A673 (cell line): Measurements from ENCODE around the gene TIPIN.
"Not testable (repeated sequence)": the region's sequence is repeated elsewhere in the genome, so short reads cannot be mapped to it uniquely, and the experiment has no call there.

ENCODE experiments used
- CTCF ChIP-seq: fragments of 300-800, 200-600 bp; sonication (generic); conservative IDR thresholded peaks from 2 replicates; pipeline ENCODE4 v1.5.1; 2017; ENCODE audit warnings: low read depth, mild to moderate bottlenecking, antibody characterized with exemption, low read length, moderate library complexity, mixed read lengths
- EZH2 ChIP-seq: fragments of 200-600 bp; sonication (generic); IDR thresholded peaks from 2 replicates; pipeline ENCODE4 v1.6.1; 2017; ENCODE audit warnings: borderline replicate concordance, low read depth, mild to moderate bottlenecking, mixed read lengths, antibody characterized with exemption, low read length; ENCODE audit not compliant: poor library complexity, severe bottlenecking

GRCh38 chr15:66361745-66362460 lies 5.4 kb upstream of the TIPIN start:
- TF ChIP-seq CTCF, EZH2: not testable (repeated sequence)
